GM19099 (cell line): ENCODE measurements around the gene DYDC1.

Experiments used
- POLR2A ChIP-seq: IDR thresholded peaks from 3 replicates; pipeline ENCODE4 v1.6.1; 2011; ENCODE audit warnings: low read depth; ENCODE audit not compliant: insufficient read length; ENCODE audit errors: extremely low read depth

Gene DYDC1

GRCh38 chr10:80315391-80315790 is 41.2 kb downstream of the DYDC1 start:
- TF ChIP-seq POLR2A: no peak

GRCh38 chr10:80313523-80313922 is 43.0 kb downstream of the DYDC1 start:
- no peak for TF ChIP-seq POLR2A

DNA sequence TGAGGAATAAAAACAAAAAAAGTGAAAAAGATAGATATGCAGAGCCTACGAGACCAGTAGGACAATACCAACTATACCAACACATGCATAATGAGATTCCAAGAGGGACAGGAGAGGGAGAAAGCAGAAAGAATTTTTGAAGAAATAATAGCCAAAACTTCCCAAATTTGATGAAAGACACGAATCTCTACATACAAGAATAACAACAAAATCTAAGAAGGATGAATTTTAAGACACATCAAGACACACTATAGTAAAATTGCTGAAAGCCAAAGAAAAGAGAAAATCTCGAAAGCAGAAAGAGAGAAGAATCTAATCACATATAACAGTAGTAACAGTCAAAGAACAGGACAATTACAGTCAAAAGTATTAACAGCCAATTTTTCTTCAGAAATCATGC is 59.6 kb downstream of the DYDC1 start:
- no peak for TF ChIP-seq POLR2A

DNA sequence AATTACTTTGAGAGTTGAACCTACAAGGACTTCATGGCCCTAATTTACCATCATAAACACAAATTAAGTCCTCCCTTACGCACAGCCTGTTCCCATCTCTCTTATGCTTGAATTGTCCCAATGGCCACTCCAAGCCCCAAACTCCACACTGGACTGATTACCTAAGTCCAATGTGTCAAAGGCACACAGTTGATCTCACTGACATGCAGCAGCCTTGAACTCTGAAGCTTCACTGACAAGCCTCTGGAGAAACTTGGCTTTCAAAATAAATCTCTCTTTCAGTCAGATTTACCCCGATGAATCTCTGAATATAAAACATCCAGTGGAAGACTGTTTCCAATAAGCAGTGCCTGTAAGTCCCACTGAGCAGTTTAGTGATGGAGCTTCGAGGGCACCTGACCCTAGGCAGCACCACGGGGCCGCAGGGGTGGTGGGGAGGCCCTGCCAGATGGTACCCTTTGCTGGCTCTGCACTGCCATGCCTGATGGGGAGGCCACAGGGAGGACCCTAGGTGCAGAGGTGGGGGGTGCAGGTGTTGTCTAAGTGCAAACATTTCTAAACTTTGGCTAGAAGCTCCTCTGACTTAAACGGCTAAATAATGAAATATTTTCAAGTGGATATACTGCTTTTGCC is 63.8 kb downstream of the DYDC1 start:
- no peak for TF ChIP-seq POLR2A

- no peak for TF ChIP-seq POLR2A
Observed at GRCh38 chr10:80290474-80291220, 65.9 kb downstream of the DYDC1 start.

DNA sequence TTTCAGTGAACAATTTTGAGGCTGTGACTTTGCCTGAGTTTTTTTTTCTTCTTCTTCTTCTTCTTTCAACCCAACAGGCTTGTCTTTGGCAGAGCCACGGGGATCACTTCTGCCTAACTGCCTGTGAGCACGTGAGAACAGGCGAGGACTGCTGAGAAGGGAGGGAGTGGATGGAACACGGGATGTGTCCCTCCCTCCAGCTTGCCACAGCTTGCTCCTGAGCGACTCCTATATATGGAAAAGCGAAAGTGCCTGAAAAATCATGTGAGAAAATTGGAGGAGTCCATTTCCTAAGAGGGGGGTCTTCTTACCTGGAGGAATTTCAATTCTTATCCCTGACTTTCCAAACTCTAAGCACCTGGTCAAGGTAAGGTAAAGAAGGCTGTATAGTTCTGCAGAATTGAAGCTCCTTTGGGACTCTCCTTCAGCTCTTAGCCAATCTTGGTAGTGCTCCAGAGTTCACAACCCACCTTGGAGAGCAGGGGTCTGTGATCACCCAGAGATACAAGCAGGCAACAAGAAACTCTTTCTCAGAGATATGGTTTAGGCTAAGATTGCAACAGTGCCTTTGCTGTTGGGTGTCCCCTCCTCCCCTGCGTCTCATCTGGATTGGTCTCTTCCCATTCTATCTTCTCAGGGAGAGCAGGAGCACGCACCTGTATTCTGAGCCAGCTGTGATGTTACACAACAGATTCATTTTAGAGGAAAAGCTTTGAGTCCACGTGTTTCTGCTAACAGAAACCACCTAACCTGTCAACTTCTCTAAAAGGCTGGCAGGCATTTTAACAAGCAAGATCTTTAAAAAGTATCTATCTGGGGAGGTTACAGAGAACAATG is 66.9 kb downstream of the DYDC1 start, which contains the start of gene MAT1A:
Gene MAT1A (minus strand): TSS at position 208 of the 837 bp plus-strand sequence. CDS start 235 bp downstream, outside the sequence.
- TF ChIP-seq POLR2A: no peak

DNA sequence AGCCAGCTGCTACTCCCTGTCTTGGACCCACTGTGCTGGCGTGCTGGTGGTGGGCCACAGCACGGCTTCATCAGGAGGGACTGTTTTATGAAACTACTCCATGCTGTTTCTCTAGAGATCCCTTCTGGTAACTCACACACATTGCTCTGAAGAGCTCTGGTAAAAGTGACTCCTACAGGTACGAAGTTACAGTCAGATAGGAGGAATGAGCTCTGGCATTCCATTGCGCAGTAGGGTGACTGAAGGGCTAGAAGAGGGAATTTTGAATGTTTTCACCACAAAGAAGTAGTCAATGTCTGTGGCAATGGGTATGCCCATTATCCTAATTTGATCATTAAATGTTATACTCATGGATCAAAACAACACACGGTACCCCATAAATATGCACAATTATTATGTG is 67.7 kb downstream of the DYDC1 start:
- TF ChIP-seq POLR2A: no peak
